KMS-11 (cell line): Measurements from ENCODE around the gene IFT25.

ENCODE experiments used
- H2AFZ ChIP-seq: fragments of 200-600 bp; sonication (generic); 2 replicates; pipeline ENCODE4 v1.6.1; 2016; ENCODE audit warnings: antibody characterized with exemption, mixed run types, low read depth
- H3K27ac ChIP-seq: fragments of 200-600 bp; sonication (generic); 2 replicates; pipeline ENCODE4 v1.6.1; 2016; ENCODE audit warnings: mild to moderate bottlenecking, mixed run types
- H3K27me3 ChIP-seq: fragments of 200-600 bp; sonication (generic); 2 replicates; pipeline ENCODE4 v1.6.1; 2017; ENCODE audit warnings: mild to moderate bottlenecking, low read depth, mixed run types, moderate library complexity; ENCODE audit not compliant: insufficient read depth
- H3K36me3 ChIP-seq: fragments of 200-600 bp; sonication (generic); 2 replicates; pipeline ENCODE4 v1.6.1; 2017; ENCODE audit warnings: mild to moderate bottlenecking, mixed run types; ENCODE audit not compliant: insufficient read depth
- H3K4me1 ChIP-seq: fragments of 200-600 bp; sonication (generic); 2 replicates; pipeline ENCODE4 v1.6.1; 2016; ENCODE audit warnings: mild to moderate bottlenecking, low read depth, mixed run types; ENCODE audit not compliant: poor library complexity, severe bottlenecking
- H3K4me2 ChIP-seq: fragments of 200-600 bp; sonication (generic); 2 replicates; pipeline ENCODE4 v1.7.0; 2016; ENCODE audit warnings: mild to moderate bottlenecking, mixed run types
- H3K4me3 ChIP-seq: fragments of 200-600 bp; sonication (generic); IDR thresholded peaks from 2 replicates; pipeline ENCODE4 v1.6.1; 2017; ENCODE audit warnings: low read depth, low read length, mixed read lengths; ENCODE audit not compliant: insufficient read depth
- H3K79me2 ChIP-seq: fragments of 200-600 bp; sonication (generic); 2 replicates; pipeline ENCODE4 v1.6.1; 2016; ENCODE audit warnings: low read depth, mixed run types; ENCODE audit not compliant: insufficient read depth
- H3K9ac ChIP-seq: fragments of 200-600 bp; sonication (generic); 2 replicates; pipeline ENCODE4 v1.6.1; 2016; ENCODE audit warnings: mild to moderate bottlenecking, mixed run types
- H4K20me1 ChIP-seq: fragments of 200-600 bp; sonication (generic); 2 replicates; pipeline ENCODE4 v1.6.1; 2016; ENCODE audit warnings: mild to moderate bottlenecking, mixed run types; ENCODE audit not compliant: insufficient read depth
- TF ChIP-seq, protein P1 (sequence below): fragments of 200-600 bp; sonication (generic); conservative IDR thresholded peaks from 2 replicates; pipeline ENCODE4 v1.6.1; 2017; ENCODE audit warnings: low read depth, mild to moderate bottlenecking, antibody characterized with exemption, low read length, moderate library complexity, mixed read lengths

IFT25 gene

DNA sequence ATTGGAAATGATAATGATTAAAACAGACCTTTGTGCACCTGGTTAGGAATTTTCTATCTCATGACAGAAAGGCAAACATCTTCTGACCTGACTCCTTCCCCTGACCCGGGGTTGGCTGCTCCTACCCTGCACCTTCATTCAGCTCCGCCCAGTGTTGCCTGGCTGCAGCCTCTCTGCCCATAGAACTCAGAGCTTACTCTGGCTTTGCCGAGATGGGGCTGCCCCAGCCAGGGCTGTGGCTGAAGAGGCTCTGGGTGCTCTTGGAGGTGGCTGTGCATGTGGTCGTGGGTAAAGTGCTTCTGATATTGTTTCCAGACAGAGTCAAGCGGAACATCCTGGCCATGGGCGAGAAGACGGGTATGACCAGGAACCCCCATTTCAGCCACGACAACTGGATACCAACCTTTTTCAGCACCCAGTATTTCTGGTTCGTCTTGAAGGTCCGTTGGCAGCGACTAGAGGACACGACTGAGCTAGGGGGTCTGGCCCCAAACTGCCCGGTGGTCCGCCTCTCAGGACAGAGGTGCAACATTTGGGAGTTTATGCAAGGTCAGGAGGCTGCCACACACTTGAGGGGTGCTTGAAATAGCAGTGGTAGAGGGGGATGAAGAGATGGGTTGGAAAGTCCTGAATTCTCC lies 51.4 kb downstream of the IFT25 start, which contains the start of gene DIO1:
Gene DIO1, plus strand, starts transcription at position 189 of the 638 bp plus-strand sequence. Its CDS starts 24 bp downstream, at position 213.
- H3K9ac ChIP-seq = no peak within 1 kb of the TSS
- H2AFZ ChIP-seq = no peak within 1 kb of the TSS
- no peaks in the 10 kb centered on the region for H3K36me3 ChIP-seq
- H3K4me3 ChIP-seq = no peak within 1 kb of the TSS
- no peaks in the 10 kb centered on the region for H3K79me2 ChIP-seq
- H3K4me2 ChIP-seq = no peak within 1 kb of the TSS
- H3K27me3 ChIP-seq = no peaks in the 10 kb centered on the region
- H3K27ac ChIP-seq = no peak within 1 kb of the TSS
- no peaks in the 10 kb centered on the region for H4K20me1 ChIP-seq
- TF ChIP-seq, protein P1, sequence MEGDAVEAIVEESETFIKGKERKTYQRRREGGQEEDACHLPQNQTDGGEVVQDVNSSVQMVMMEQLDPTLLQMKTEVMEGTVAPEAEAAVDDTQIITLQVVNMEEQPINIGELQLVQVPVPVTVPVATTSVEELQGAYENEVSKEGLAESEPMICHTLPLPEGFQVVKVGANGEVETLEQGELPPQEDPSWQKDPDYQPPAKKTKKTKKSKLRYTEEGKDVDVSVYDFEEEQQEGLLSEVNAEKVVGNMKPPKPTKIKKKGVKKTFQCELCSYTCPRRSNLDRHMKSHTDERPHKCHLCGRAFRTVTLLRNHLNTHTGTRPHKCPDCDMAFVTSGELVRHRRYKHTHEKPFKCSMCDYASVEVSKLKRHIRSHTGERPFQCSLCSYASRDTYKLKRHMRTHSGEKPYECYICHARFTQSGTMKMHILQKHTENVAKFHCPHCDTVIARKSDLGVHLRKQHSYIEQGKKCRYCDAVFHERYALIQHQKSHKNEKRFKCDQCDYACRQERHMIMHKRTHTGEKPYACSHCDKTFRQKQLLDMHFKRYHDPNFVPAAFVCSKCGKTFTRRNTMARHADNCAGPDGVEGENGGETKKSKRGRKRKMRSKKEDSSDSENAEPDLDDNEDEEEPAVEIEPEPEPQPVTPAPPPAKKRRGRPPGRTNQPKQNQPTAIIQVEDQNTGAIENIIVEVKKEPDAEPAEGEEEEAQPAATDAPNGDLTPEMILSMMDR = no peak
- peaks cover 7% of the 10 kb centered on the region for H3K4me1 ChIP-seq

DNA sequence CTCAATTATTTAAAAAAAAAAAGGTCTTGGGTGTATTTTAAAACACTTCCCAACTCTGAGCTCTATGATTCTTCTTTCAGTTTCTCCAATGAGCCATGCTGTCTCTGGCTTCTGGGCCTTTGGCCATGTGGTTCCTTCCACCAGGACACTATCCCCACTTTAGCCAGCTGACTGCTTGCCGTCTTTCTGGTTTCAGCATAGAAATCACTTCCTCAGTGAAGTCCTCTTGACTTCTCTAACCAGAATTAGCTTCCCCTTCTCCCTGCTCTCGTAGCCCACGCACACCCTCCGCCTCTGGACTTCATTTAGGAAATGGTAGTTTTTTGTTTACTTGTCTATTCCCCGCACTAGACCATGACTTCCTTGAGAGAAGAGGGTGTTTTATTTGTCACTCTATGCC lies 52.6 kb downstream of the IFT25 start:
- Histone ChIP-seq H3K27ac (no peak overlapping the region), H3K4me1 (peaks cover 18% of the 10 kb centered on the region), H3K4me2 (no peak overlapping the region), H4K20me1 (no peaks in the 10 kb centered on the region), H3K27me3 (no peaks in the 10 kb centered on the region), H3K36me3 (no peaks in the 10 kb centered on the region), H3K4me3 (no peak overlapping the region), H3K9ac (no peak overlapping the region), H2AFZ (no peak overlapping the region), H3K79me2 (no peaks in the 10 kb centered on the region)
- TF ChIP-seq, protein P1 = no peak

DNA sequence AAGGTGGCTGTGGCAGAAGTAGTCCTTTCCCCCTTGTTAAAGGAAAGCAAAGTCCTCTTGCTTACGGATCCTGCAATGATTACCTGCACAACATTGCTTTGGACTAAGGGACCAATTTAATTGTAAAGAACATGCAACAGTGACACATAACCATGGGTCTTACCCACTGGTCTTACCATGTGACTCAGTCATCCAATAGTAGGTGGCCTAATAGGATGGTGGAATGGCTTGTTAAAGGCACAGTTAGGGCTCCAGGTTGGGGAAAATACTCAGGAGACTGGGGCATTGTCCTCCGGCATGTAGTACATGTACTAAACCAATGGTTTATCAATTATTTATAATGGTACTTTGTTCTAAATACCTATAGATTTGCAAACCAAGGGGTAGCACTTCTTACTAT lies 53.8 kb downstream of the IFT25 start:
- H3K4me3 ChIP-seq = no peak overlapping the region
- H3K9ac ChIP-seq = no peak overlapping the region
- no peak overlapping the region for H3K27ac ChIP-seq
- TF ChIP-seq, protein P1 = no peak
- no peaks in the 10 kb centered on the region for H4K20me1 ChIP-seq
- H3K4me1 ChIP-seq = peaks cover 18% of the 10 kb centered on the region
- no peaks in the 10 kb centered on the region for H3K36me3 ChIP-seq
- H3K27me3 ChIP-seq = no peaks in the 10 kb centered on the region
- H2AFZ ChIP-seq = no peak overlapping the region
- H3K4me2 ChIP-seq = no peak overlapping the region
- no peaks in the 10 kb centered on the region for H3K79me2 ChIP-seq

GRCh38 chr1:53891018-53891417 lies 54.5 kb downstream of the IFT25 start:
- TF ChIP-seq, protein P1 = no peak

More at GRCh38 chr1:53891018-53891417, 54.5 kb downstream of the IFT25 start:
- H3K36me3 ChIP-seq = no peaks in the 10 kb centered on the region
- H3K4me1 ChIP-seq = peaks cover 18% of the 10 kb centered on the region
- no peak overlapping the region for H3K27ac ChIP-seq
- H3K9ac ChIP-seq = no peak overlapping the region
- no peak overlapping the region for H2AFZ ChIP-seq
- no peak overlapping the region for H3K4me3 ChIP-seq
- no peaks in the 10 kb centered on the region for H3K79me2 ChIP-seq
- peak overlapping the region; percentile 89; the same call in 1 of the 2 replicates for H3K4me2 ChIP-seq
- no peaks in the 10 kb centered on the region for H3K27me3 ChIP-seq
- H4K20me1 ChIP-seq = no peaks in the 10 kb centered on the region
